ENCODE data around the gene PDE6A. TPM values are rescaled to one million over a fixed set of nuclear protein-coding genes. Genes with fewer than 3 reads are reported as not detected.

The PDE6A gene
- total and polyA plus RNA-seq, 9 of the 15 experiments (the other 6 are each of a cell fraction or from before 2014, with no cell fraction given), result 0.01 to 0.04 (median 0.01) TPM; not detected in 6

DNA sequence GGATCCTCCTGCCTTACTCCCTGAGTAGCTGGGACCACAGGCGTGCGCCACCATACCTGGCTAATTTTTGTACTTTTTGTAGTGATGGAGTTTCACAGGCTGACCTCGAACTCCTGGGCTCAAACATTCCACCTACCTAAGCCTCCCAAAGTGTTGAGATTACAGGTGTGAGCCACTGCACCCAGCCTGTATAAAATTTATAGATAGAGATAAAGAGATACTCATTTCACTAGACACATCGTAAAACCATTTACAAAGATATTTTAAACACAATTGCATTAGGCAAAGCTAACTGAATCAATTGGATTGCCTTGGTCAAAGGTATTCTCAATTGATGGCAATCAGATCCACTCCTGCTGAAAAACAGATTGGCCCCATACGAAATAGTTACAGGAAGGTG, 52.0 kb downstream of the PDE6A start:
- no peaks in the 10 kb centered on the region for H3K9me1 ChIP-seq (ENCODE audit: control insufficient read depth, insufficient read depth, low read length)
- H3K4me3 ChIP-seq, result no peak overlapping the region
- intact Hi-C loops (cut with micrococcal nuclease) (no loop called here), in situ Hi-C loops (cut with MboI) (no loop called here)
- no peak overlapping the region for H3K9ac ChIP-seq (ENCODE audit: insufficient read depth in 1 of 2, low read depth in 2 of 2, low read length in 2 of 2)
- no peak for FAIRE-seq
- no peak overlapping the region for H2AFZ ChIP-seq (ENCODE audit: low read depth, low read length)
- H3K36me3 ChIP-seq (ENCODE audit: control insufficient read depth, insufficient read depth, low read length), result no peaks in the 10 kb centered on the region
- H3K9me3 ChIP-seq (replicated peaks; ENCODE audit: control insufficient read depth, insufficient read depth, low read depth, low read length), result no peaks in the 10 kb centered on the region
- H3K27me3 ChIP-seq (ENCODE audit: control insufficient read depth in 2 of 2, insufficient read depth in 2 of 2, low read length in 2 of 2), result no peaks in the 10 kb centered on the region
- no peak overlapping the region for H3K27ac ChIP-seq (ENCODE audit: extremely low read depth, low read depth, low read length)
- POLR2A ChIA-PET, result interaction anchor here (0.8 to 1.3 kb wide), 3 partner anchors 9 to 44 kb away, joined by 4 to 5 read pairs (median 4); no protein-coding TSS in a partner anchor
- CTCF ChIA-PET (ENCODE audit: low intra/inter-chr PET ratio), result no interaction called here
- H3K4me2 ChIP-seq (ENCODE audit: insufficient read depth, low read length), result no peak overlapping the region
- no peaks in the 10 kb centered on the region for H3K79me2 ChIP-seq (ENCODE audit: control insufficient read depth, insufficient read depth, low read length)
- 48% methylated on average over 5 of the region's 5 CpGs for WGBS (ENCODE audit: insufficient coverage, low coverage, missing lambda C conversion rate)
- DNase-seq (ENCODE audit: extremely low read depth in 1 of 4, low spot score in 3 of 4), result no peak
- BruUV-seq (replicated peaks), result no TSS peak
- no peaks in the 10 kb centered on the region for H4K20me1 ChIP-seq (replicated peaks; ENCODE audit: control insufficient read depth, insufficient read depth, low read length)
- peaks cover 4 to 5% of the 10 kb centered on the region in 2 experiments for H3K4me1 ChIP-seq (replicated peaks in 1 of 2; ENCODE audit: control insufficient read depth in 2 of 2, insufficient read depth in 2 of 2, low read length in 2 of 2)
- ATAC-seq, result no peak
- TF ChIP-seq GMEB1 (CRISPR knock-in tag; IDR thresholded peaks at IDR 0.05) (no peak), NR2C2 (CRISPR knock-in tag; IDR thresholded peaks at IDR 0.05) (no peak), NR2C2 (tag; IDR thresholded peaks at IDR 0.05) (no peak), FOXK2 (conservative IDR thresholded peaks at IDR 0.05 in 1 of 2, IDR thresholded peaks at IDR 0.05 in 1 of 2; ENCODE audit: low read depth in 2 of 2) (no peak), ZNF518B (CRISPR knock-in tag; IDR thresholded peaks at IDR 0.05) (no peak), ZNF75A (CRISPR knock-in tag; IDR thresholded peaks at IDR 0.05) (no peak), HDAC6 (IDR thresholded peaks at IDR 0.05; ENCODE audit: low read depth, low read length) (no peak), SMAD1 (IDR thresholded peaks at IDR 0.05; ENCODE audit: low read depth, low read length, partially characterized antibody) (no peak), ZFX (CRISPR knock-in tag; IDR thresholded peaks at IDR 0.05) (no peak), NFE2L1 (tag; IDR thresholded peaks at IDR 0.05; ENCODE audit: borderline replicate concordance, low read depth) (no peak), PCBP1 (IDR thresholded peaks at IDR 0.05; ENCODE audit: low read depth, low read length, poor library complexity, severe bottlenecking) (no peak), USF2 (CRISPR knock-in tag; IDR thresholded peaks at IDR 0.05) (no peak)
- TF ChIP-seq, protein P1, sequence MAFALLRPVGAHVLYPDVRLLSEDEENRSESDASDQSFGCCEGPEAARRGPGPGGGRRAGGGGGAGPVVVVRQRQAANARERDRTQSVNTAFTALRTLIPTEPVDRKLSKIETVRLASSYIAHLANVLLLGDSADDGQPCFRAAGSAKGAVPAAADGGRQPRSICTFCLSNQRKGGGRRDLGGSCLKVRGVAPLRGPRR (CRISPR knock-in tag; IDR thresholded peaks at IDR 0.05), result no peak
